Measurements from ENCODE around the gene PLA2G15. TPM values are rescaled to one million over a fixed set of nuclear protein-coding genes. Genes with fewer than 3 reads are reported as not detected.

The PLA2G15 gene
- total and polyA plus RNA-seq, 2 of the 13 experiments (the other 11 are each of a cell fraction or from before 2014, with no cell fraction given): 14.4 to 23.7 TPM

DNA sequence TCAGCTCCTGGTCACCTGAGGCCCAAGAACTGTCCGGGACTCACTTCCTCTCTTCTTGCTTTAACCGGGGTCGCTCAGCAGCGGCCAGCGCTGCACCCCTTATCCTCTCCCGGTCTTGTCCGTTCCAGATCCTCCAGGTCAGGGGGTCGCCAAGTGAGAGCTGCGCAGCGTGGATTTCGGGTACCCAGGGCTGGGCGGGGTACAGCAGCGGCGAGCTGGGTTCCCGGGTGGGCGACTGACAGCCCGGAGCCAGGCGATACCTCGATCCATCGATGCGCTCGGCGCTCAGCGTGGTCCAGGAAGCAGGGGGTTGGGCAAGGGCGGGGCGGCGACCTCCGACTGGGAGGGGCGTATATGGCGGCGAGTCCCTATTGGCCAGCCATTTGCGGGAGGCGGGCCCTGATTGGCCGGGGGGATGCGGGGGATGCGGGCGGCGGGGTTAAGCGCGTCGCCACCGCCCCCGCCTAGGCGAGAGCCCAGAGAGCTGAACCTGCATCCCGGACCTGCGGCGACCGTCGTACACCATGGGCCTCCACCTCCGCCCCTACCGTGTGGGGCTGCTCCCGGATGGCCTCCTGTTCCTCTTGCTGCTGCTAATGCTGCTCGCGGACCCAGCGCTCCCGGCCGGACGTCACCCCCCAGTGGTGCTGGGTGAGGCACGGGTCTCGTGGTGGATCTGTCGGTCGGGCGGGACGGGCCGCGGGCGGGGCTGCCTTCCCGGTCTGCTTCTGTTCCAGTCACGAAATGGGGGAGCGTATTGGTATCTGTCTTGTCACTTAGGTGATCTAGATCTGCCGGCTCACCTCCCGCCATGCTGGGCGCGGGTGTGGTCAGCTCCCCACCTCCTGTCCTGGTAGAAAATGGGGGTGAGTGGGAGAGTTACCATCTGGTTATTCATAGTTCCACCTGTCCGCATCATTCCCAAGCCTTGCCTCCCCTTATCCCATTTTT lies at the start of gene PLA2G15 (continued):
- TF ChIP-seq, protein P1, sequence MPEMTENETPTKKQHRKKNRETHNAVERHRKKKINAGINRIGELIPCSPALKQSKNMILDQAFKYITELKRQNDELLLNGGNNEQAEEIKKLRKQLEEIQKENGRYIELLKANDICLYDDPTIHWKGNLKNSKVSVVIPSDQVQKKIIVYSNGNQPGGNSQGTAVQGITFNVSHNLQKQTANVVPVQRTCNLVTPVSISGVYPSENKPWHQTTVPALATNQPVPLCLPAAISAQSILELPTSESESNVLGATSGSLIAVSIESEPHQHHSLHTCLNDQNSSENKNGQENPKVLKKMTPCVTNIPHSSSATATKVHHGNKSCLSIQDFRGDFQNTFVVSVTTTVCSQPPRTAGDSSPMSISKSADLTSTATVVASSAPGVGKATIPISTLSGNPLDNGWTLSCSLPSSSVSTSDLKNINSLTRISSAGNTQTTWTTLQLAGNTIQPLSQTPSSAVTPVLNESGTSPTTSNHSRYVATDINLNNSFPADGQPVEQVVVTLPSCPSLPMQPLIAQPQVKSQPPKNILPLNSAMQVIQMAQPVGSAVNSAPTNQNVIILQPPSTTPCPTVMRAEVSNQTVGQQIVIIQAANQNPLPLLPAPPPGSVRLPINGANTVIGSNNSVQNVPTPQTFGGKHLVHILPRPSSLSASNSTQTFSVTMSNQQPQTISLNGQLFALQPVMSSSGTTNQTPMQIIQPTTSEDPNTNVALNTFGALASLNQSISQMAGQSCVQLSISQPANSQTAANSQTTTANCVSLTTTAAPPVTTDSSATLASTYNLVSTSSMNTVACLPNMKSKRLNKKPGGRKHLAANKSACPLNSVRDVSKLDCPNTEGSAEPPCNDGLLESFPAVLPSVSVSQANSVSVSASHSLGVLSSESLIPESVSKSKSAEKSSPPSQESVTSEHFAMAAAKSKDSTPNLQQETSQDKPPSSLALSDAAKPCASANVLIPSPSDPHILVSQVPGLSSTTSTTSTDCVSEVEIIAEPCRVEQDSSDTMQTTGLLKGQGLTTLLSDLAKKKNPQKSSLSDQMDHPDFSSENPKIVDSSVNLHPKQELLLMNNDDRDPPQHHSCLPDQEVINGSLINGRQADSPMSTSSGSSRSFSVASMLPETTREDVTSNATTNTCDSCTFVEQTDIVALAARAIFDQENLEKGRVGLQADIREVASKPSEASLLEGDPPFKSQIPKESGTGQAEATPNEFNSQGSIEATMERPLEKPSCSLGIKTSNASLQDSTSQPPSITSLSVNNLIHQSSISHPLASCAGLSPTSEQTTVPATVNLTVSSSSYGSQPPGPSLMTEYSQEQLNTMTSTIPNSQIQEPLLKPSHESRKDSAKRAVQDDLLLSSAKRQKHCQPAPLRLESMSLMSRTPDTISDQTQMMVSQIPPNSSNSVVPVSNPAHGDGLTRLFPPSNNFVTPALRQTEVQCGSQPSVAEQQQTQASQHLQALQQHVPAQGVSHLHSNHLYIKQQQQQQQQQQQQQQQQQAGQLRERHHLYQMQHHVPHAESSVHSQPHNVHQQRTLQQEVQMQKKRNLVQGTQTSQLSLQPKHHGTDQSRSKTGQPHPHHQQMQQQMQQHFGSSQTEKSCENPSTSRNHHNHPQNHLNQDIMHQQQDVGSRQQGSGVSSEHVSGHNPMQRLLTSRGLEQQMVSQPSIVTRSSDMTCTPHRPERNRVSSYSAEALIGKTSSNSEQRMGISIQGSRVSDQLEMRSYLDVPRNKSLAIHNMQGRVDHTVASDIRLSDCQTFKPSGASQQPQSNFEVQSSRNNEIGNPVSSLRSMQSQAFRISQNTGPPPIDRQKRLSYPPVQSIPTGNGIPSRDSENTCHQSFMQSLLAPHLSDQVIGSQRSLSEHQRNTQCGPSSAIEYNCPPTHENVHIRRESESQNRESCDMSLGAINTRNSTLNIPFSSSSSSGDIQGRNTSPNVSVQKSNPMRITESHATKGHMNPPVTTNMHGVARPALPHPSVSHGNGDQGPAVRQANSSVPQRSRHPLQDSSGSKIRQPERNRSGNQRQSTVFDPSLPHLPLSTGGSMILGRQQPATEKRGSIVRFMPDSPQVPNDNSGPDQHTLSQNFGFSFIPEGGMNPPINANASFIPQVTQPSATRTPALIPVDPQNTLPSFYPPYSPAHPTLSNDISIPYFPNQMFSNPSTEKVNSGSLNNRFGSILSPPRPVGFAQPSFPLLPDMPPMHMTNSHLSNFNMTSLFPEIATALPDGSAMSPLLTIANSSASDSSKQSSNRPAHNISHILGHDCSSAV (CRISPR knock-in tag; IDR thresholded peaks at IDR 0.05; ENCODE audit: borderline replicate concordance): no peak
- TF ChIP-seq MATR3 (CRISPR knock-in tag; IDR thresholded peaks at IDR 0.05): no peak; the same call in 1 of the 2 replicates
- peak; percentile 80; the same call in 1 of the 2 replicates for TF ChIP-seq ZNF547 (CRISPR knock-in tag; IDR thresholded peaks at IDR 0.05)
- TF ChIP-seq ZNF230 (CRISPR knock-in tag; IDR thresholded peaks at IDR 0.05): peak; percentile 7; the same call in 1 of the 2 replicates
- TF ChIP-seq NFKBIZ (CRISPR knock-in tag; IDR thresholded peaks at IDR 0.05): peak; percentile 32; the same call in 1 of the 2 replicates
- no peak for TF ChIP-seq TBX3 (IDR thresholded peaks at IDR 0.05; ENCODE audit: borderline replicate concordance)
- peak; percentile 96 for TF ChIP-seq SAP130 (CRISPR knock-in tag; IDR thresholded peaks at IDR 0.05; ENCODE audit: low read depth)
- TF ChIP-seq, protein P2, sequence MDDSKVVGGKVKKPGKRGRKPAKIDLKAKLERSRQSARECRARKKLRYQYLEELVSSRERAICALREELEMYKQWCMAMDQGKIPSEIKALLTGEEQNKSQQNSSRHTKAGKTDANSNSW (CRISPR knock-in tag; IDR thresholded peaks at IDR 0.05; ENCODE audit: borderline replicate concordance): no peak
- peak; percentile 62 for TF ChIP-seq ASH2L (IDR thresholded peaks at IDR 0.05; ENCODE audit: insufficient read length, low read depth, low read length)
- TF ChIP-seq ARNT (IDR thresholded peaks at IDR 0.05): no peak
- peak; percentile 11; the same call in 1 of the 2 replicates for TF ChIP-seq ZNF598 (CRISPR knock-in tag; IDR thresholded peaks at IDR 0.05; ENCODE audit: borderline replicate concordance)
- peak; percentile 56; the same call in 1 of the 2 replicates for TF ChIP-seq RXRB (CRISPR knock-in tag; IDR thresholded peaks at IDR 0.05; ENCODE audit: borderline replicate concordance)
- peak; percentile 95 for TF ChIP-seq ELF1 (CRISPR knock-in tag; IDR thresholded peaks at IDR 0.05)
- no peak for TF ChIP-seq ZFYVE20 (CRISPR knock-in tag; IDR thresholded peaks at IDR 0.05; ENCODE audit: borderline replicate concordance, low read depth)
- TF ChIP-seq, protein P3, sequence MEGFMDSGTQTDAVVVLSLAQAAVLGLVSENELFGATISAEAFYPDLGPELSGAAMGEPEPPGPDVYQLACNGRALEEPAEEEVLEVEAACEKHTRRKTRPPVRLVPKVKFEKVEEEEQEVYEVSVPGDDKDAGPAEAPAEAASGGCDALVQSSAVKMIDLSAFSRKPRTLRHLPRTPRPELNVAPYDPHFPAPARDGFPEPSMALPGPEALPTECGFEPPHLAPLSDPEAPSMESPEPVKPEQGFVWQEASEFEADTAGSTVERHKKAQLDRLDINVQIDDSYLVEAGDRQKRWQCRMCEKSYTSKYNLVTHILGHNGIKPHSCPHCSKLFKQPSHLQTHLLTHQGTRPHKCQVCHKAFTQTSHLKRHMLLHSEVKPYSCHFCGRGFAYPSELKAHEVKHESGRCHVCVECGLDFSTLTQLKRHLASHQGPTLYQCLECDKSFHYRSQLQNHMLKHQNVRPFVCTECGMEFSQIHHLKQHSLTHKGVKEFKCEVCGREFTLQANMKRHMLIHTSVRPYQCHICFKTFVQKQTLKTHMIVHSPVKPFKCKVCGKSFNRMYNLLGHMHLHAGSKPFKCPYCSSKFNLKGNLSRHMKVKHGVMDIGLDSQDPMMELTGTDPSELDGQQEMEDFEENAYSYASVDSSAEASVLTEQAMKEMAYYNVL (CRISPR knock-in tag; IDR thresholded peaks at IDR 0.05; ENCODE audit: borderline replicate concordance): 0 out of 2 replicates have a peak, but pooled peaks have one; percentile 61
- no peak for TF ChIP-seq ZNF644 (CRISPR knock-in tag; IDR thresholded peaks at IDR 0.05; ENCODE audit: low read depth)
- TF ChIP-seq FOSL2 (CRISPR knock-in tag; IDR thresholded peaks at IDR 0.05): peak; percentile 16; the same call in 1 of the 2 replicates

Measured in HepG2 (cell line).